T-helper 22 cell (primary cell): ENCODE data around the gene SAP130.

Experiments
- DNase-seq: peaks from one replicate; pipeline ENCODE4 v3.0.0-alpha.2; 2020; ENCODE audit warnings: low read depth

SAP130 gene

GRCh38 chr2:127893494-127893893 is 134.4 kb downstream of the SAP130 start:
- no peak for DNase-seq

GRCh38 chr2:127893033-127893432 is 134.8 kb downstream of the SAP130 start:
- DNase-seq, result no peak

- no peak for DNase-seq
These were observed 136.0 kb downstream of the SAP130 start for GRCh38 chr2:127891811-127892210.
